Vagina (tissue), 2 donors: ENCODE measurements around the gene TAGAP.

Experiments
- POLR2A ChIP-seq, 2 donors: fragments of 450-650 bp; IDR thresholded peaks; one replicate each; pipeline ENCODE4 v1.6.1; 2017; ENCODE audit warnings: antibody characterized with exemption in 2 of 2, mild to moderate bottlenecking in 2 of 2, moderate library complexity in 2 of 2
- POLR2AphosphoS5 ChIP-seq, 2 donors: sonication (generic); formaldehyde crosslinking; IDR thresholded peaks; one replicate each; pipeline ENCODE4 v1.9.0; 2017; ENCODE audit warnings: antibody characterized with exemption in 2 of 2, mild to moderate bottlenecking in 2 of 2, low read depth in 1 of 2; ENCODE audit not compliant: insufficient read depth in 1 of 2
- TF ChIP-seq, protein P1 (sequence below), 3 experiments: fragments of 450-650 bp in 2 of 3; fragments of 200-600 bp in 1 of 3; sonication (generic) in 1 of 3; IDR thresholded peaks; one replicate each; pipeline ENCODE4 v1.5.1; 2017 to 2019; ENCODE audit warnings: antibody characterized with exemption in 3 of 3, mild to moderate bottlenecking in 2 of 3, moderate library complexity in 2 of 3

DNA sequence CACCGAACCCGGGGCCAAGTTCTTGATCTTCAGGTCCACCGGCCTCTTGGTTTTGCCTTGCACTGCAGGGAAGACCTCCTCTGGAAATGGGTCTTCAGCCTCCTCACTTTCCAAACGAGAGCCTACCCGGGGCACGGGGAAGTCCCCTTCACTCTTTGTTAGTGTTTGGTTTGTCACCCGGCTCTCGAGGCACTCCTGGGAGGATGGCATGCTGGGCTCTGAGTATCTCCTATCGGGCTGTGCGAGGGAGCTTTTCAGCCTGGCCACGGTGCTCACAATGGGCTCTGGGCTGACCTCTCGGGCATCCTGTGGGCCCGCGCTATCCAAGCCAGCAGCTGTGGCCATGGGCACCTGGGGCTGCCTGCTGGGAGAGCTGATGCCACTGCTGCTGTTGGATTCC, 8.1 kb downstream of the TAGAP start:
- TF ChIP-seq, protein P1, sequence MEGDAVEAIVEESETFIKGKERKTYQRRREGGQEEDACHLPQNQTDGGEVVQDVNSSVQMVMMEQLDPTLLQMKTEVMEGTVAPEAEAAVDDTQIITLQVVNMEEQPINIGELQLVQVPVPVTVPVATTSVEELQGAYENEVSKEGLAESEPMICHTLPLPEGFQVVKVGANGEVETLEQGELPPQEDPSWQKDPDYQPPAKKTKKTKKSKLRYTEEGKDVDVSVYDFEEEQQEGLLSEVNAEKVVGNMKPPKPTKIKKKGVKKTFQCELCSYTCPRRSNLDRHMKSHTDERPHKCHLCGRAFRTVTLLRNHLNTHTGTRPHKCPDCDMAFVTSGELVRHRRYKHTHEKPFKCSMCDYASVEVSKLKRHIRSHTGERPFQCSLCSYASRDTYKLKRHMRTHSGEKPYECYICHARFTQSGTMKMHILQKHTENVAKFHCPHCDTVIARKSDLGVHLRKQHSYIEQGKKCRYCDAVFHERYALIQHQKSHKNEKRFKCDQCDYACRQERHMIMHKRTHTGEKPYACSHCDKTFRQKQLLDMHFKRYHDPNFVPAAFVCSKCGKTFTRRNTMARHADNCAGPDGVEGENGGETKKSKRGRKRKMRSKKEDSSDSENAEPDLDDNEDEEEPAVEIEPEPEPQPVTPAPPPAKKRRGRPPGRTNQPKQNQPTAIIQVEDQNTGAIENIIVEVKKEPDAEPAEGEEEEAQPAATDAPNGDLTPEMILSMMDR (IDR thresholded peaks at IDR 0.05), result no peak
- TF ChIP-seq POLR2AphosphoS5 (IDR thresholded peaks at IDR 0.05; ENCODE audit: insufficient read depth in 1 of 2, low read depth in 1 of 2) (no peak), POLR2A (IDR thresholded peaks at IDR 0.05) (no peak)
